Keratinocyte (primary cell): Measurements from ENCODE around the gene SPATA32.

Experiments
- EZH2 ChIP-seq: IDR thresholded peaks from one replicate; pipeline ENCODE4 v1.6.1; 2012; ENCODE audit warnings: inconsistent platforms, mild to moderate bottlenecking, low read length, moderate library complexity
- TF ChIP-seq, protein P1 (sequence below), 3 experiments: IDR thresholded peaks in 1 of 3; conservative IDR thresholded peaks in 1 of 3; optimal IDR thresholded peaks in 1 of 3; 2 replicates in 2 of 3; 3 replicates in 1 of 3; pipeline versions ENCODE3 to v1.5.1; 2011; ENCODE audit warnings: low read length in 3 of 3, mild to moderate bottlenecking in 3 of 3, moderate library complexity in 2 of 3, control low read depth in 1 of 3, inconsistent platforms in 1 of 3; ENCODE audit not compliant: insufficient read depth in 2 of 3; ENCODE audit errors: extremely low read depth in 1 of 3

DNA sequence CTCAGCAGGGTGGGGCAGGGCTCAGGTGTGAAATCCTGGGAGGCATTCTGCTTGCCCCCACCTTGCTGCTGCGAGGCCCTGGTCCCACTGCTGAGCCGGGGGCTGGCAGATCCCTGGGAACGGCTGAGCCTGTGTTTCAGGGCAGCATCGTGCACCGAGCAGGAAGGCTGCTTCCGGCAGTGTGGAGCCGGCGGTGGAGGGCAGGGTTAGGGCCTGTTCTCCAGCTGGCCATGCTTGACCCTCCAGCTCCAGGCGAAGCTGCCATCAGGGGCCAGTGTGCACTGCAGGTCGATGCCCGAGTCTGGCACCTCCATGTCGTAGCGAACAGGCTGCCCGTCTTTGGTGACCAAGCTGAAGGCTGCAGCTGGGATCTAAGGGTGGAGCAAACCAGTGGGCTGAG is 2.5 kb upstream of the SPATA32 start:
- TF ChIP-seq, protein P1, sequence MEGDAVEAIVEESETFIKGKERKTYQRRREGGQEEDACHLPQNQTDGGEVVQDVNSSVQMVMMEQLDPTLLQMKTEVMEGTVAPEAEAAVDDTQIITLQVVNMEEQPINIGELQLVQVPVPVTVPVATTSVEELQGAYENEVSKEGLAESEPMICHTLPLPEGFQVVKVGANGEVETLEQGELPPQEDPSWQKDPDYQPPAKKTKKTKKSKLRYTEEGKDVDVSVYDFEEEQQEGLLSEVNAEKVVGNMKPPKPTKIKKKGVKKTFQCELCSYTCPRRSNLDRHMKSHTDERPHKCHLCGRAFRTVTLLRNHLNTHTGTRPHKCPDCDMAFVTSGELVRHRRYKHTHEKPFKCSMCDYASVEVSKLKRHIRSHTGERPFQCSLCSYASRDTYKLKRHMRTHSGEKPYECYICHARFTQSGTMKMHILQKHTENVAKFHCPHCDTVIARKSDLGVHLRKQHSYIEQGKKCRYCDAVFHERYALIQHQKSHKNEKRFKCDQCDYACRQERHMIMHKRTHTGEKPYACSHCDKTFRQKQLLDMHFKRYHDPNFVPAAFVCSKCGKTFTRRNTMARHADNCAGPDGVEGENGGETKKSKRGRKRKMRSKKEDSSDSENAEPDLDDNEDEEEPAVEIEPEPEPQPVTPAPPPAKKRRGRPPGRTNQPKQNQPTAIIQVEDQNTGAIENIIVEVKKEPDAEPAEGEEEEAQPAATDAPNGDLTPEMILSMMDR (optimal IDR thresholded peaks at IDR 0.05 in 1 of 3, IDR thresholded peaks at IDR 0.05 in 1 of 3, conservative IDR thresholded peaks at IDR 0.05 in 1 of 3; ENCODE audit: extremely low read depth in 1 of 3, insufficient read depth in 2 of 3, low read length in 3 of 3) = no peak
- no peak for TF ChIP-seq EZH2
